ENCODE data around the gene EPN3.

GRCh38 chr17:50558091-50558490 lies 25.6 kb downstream of the EPN3 start:
- TF ChIP-seq CTCF (IDR thresholded peaks at IDR 0.05) (no peak), SIN3A (IDR thresholded peaks at IDR 0.05; ENCODE audit: borderline replicate concordance, insufficient read depth, low read depth, low read length) (no peak), POLR2AphosphoS5 (IDR thresholded peaks at IDR 0.05; ENCODE audit: low read depth, low read length) (no peak), REST (IDR thresholded peaks at IDR 0.05; ENCODE audit: insufficient read depth in 1 of 2, low read depth in 2 of 2, low read length in 1 of 2) (no peak), TCF7L2 (IDR thresholded peaks at IDR 0.05; ENCODE audit: low read depth, low read length) (no peak)

All from Panc1 (cell line).